Spleen (tissue), 11 donors: ENCODE measurements around the gene POU2AF3. TPM values are rescaled to one million over a fixed set of nuclear protein-coding genes. Genes with fewer than 3 reads are reported as not detected.

Experiments used
- DNase-seq: peaks from one replicate; pipeline ENCODE4 v3.0.0-alpha.2; 2020
- H3K27ac ChIP-seq, 8 donors: fragments of 200-600 bp; sonication (generic) in 7 of 8; 1 replicate in 4 of 8; 2 replicates in 4 of 8; pipeline versions ENCODE4 v1.5.0 to v1.8.0; 2016 to 2021; ENCODE audit warnings: inconsistent platforms in 4 of 8, mild to moderate bottlenecking in 4 of 8, moderate library complexity in 1 of 8
- H3K27me3 ChIP-seq, 7 donors: fragments of 200-600 bp; sonication (generic) in 6 of 7; replicated peaks in 1 of 7; 1 replicate in 4 of 7; 2 replicates in 3 of 7; pipeline versions ENCODE4 v1.5.0 to v1.8.0; 2016 to 2021; ENCODE audit warnings: inconsistent platforms in 3 of 7, mild to moderate bottlenecking in 1 of 7
- H3K36me3 ChIP-seq, 6 donors: fragments of 200-600 bp; sonication (generic) in 5 of 6; 1 replicate in 4 of 6; 2 replicates in 2 of 6; pipeline versions ENCODE4 v1.5.0 to v1.8.0; 2016 to 2021; ENCODE audit warnings: inconsistent platforms in 2 of 6
- H3K4me1 ChIP-seq, 6 donors: fragments of 200-600 bp; sonication (generic) in 5 of 6; 1 replicate in 3 of 6; 2 replicates in 3 of 6; pipeline versions ENCODE4 v1.5.0 to v1.8.0; 2016 to 2021; ENCODE audit warnings: inconsistent platforms in 3 of 6
- H3K4me3 ChIP-seq, 8 donors: fragments of 200-600 bp; sonication (generic) in 7 of 8; 1 replicate in 4 of 8; 2 replicates in 4 of 8; pipeline versions ENCODE4 v1.5.0 to v1.8.0; 2016 to 2021; ENCODE audit warnings: inconsistent platforms in 4 of 8, mild to moderate bottlenecking in 4 of 8, moderate library complexity in 2 of 8
- H3K9me3 ChIP-seq, 8 donors: fragments of 200-600 bp; sonication (generic) in 7 of 8; 1 replicate in 4 of 8; 2 replicates in 4 of 8; pipeline versions ENCODE4 v1.5.0 to v1.8.0; 2016 to 2021; ENCODE audit warnings: inconsistent platforms in 4 of 8
- CTCF ChIP-seq, 11 experiments: fragments of 200-600 bp in 7 of 11; fragments of 450-650 bp in 4 of 11; sonication (generic) in 4 of 11; IDR thresholded peaks in 8 of 11; conservative IDR thresholded peaks in 3 of 11; 1 replicate in 7 of 11; 2 replicates in 4 of 11; pipeline versions ENCODE4 v1.4.0 to v1.8.0; 2016 to 2021; ENCODE audit warnings: antibody characterized with exemption in 11 of 11, inconsistent platforms in 4 of 11, mild to moderate bottlenecking in 1 of 11
- POLR2A ChIP-seq, 3 donors: fragments of 450-650 bp; IDR thresholded peaks; one replicate each; pipeline ENCODE4 v1.5.1; 2017; ENCODE audit warnings: antibody characterized with exemption in 3 of 3, mild to moderate bottlenecking in 1 of 3
- POLR2AphosphoS5 ChIP-seq, 3 donors: sonication (generic); formaldehyde crosslinking; IDR thresholded peaks; one replicate each; pipeline ENCODE4 v1.5.1; 2017; ENCODE audit warnings: antibody characterized with exemption in 3 of 3
- WGBS, 5 donors: extraction: QIAGEN DNeasy Blood & Tissue Kit in 3 of 5; methylation state at CpG; one replicate each; pipeline versions ENCODE4 v1.1.5 to v1.1.7; 2013 to 2018; 5-methylcytosine and 5-hydroxymethylcytosine counted together
- intact Hi-C: fragments of 100-400 bp; cut with DNase I; formaldehyde crosslinking; loops from one replicate; pipeline ENCODE4 v1.15.0; 2023; ENCODE audit warnings: low total_unique reads
- polyA plus RNA-seq, 3 donors: library from polyadenylated mRNA; stranded (reverse); fragments of 200-250 nt; gene quantifications; one replicate each; pipeline ENCODE4 v1.2.1, GENCODE V29; 2013
- total RNA-seq, 7 donors: library from RNA; depleted of rRNA in 3 of 7; stranded (reverse); fragments of >200 nt in 3 of 7; fragmentation: NEBNext Ultra II Directional in 4 of 7; extraction: Animal tissue kit (Norgen Biotek cat#: 25700) in 4 of 7; gene quantifications; one replicate each; pipeline versions ENCODE4 v1.1.0 to v1.2.1, GENCODE V29; 2016 to 2021
- donor health status: healthy with polysubstance abuse.
- donor health status: DM: no; HTN: no; CAD: no; lungs with moderate emphysema.
- donor health status: DM: no; HTN: no; CAD: no.
- donor health status: Bipolar disorder and iron deficiency.
- donor health status: healthy.
- donor health status: DM: no; HTN: no; CAD: no.
- donor health status: DM: yes; HTN: yes; CAD: no.

The POU2AF3 gene
- total and polyA plus RNA-seq, 10 donors, result 0.30 to 2.0 (median 0.61) TPM; not detected in 3

- WGBS, 5 donors, result 79 to 92% (median 82%) methylated on average over 5 of the region's 5 CpGs
- Histone ChIP-seq H3K9me3 (no peaks in the 10 kb centered on the region), H3K27me3 (peaks cover 0 to 12% (median 1%) of the 10 kb centered on the region in 7 donors), H3K4me3 (no peak overlapping the region), H3K36me3 (no peaks in the 10 kb centered on the region), H3K4me1 (no peaks in the 10 kb centered on the region), H3K27ac (no peak overlapping the region)
- intact Hi-C loops, result no loop called here
- no peak for TF ChIP-seq CTCF (IDR thresholded peaks at IDR 0.05 in 8 of 11, conservative IDR thresholded peaks at IDR 0.05 in 3 of 11)
- no peak for DNase-seq
Observed at GRCh38 chr11:111305162-111305802, 6.9 kb downstream of the POU2AF3 start.

- Histone ChIP-seq H3K27me3 (peaks cover 0 to 7% (median 0%) of the 10 kb centered on the region in 7 donors), H3K36me3 (no peaks in the 10 kb centered on the region), H3K4me3 (no peak overlapping the region), H3K9me3 (no peaks in the 10 kb centered on the region), H3K4me1 (no peaks in the 10 kb centered on the region), H3K27ac (no peak overlapping the region)
- TF ChIP-seq CTCF (IDR thresholded peaks at IDR 0.05 in 8 of 11, conservative IDR thresholded peaks at IDR 0.05 in 3 of 11) (no peak), POLR2AphosphoS5 (IDR thresholded peaks at IDR 0.05) (no peak), POLR2A (IDR thresholded peaks at IDR 0.05) (no peak)
- no peak for DNase-seq
- intact Hi-C loops, result no loop called here
- WGBS, 5 donors, result 68 to 78% (median 70%) methylated on average over 4 of the region's 4 CpGs
Observed at GRCh38 chr11:111305876-111306275, 7.5 kb downstream of the POU2AF3 start.

DNA sequence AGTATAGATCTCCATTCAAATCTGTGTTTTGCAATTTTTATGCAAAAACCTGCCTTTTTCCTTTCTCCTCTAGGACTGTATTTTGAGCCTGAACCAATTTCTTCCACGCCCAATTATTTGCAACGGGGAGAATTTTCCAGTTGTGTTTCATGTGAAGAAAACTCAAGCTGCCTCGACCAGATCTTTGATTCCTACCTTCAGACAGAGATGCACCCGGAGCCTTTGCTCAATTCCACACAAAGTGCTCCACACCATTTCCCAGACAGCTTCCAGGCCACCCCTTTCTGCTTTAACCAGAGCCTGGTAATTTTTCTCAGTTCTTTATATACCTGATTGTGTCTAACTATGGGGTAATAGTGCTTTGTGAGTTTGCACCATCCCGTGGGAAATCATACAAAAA lies 8.0 kb downstream of the POU2AF3 start:
- no peak overlapping the region for H3K27ac ChIP-seq
- intact Hi-C loops, result no loop called here
- H3K36me3 ChIP-seq, result no peaks in the 10 kb centered on the region
- DNase-seq, result no peak
- no peak for TF ChIP-seq POLR2A (IDR thresholded peaks at IDR 0.05)
- TF ChIP-seq CTCF (IDR thresholded peaks at IDR 0.05 in 8 of 11, conservative IDR thresholded peaks at IDR 0.05 in 3 of 11), result no peak
- TF ChIP-seq POLR2AphosphoS5 (IDR thresholded peaks at IDR 0.05), result no peak
- no peaks in the 10 kb centered on the region for H3K9me3 ChIP-seq
- peaks cover 0 to 7% (median 0%) of the 10 kb centered on the region in 7 donors for H3K27me3 ChIP-seq
- no peak overlapping the region for H3K4me3 ChIP-seq
- 78 to 93% (median 84%) methylated on average over 5 of the region's 5 CpGs for WGBS, 5 donors
- no peaks in the 10 kb centered on the region for H3K4me1 ChIP-seq

GRCh38 chr11:111307472-111308108 lies 9.2 kb downstream of the POU2AF3 start:
- Histone ChIP-seq H3K4me3 (no peak overlapping the region), H3K4me1 (no peaks in the 10 kb centered on the region), H3K9me3 (no peaks in the 10 kb centered on the region), H3K36me3 (no peaks in the 10 kb centered on the region), H3K27me3 (peaks cover 0 to 7% (median 0%) of the 10 kb centered on the region in 7 donors), H3K27ac (no peak overlapping the region)
- WGBS, 5 donors, result 70 to 75% (median 73%) methylated on average over 3 of the region's 3 CpGs
- no peak for TF ChIP-seq CTCF (IDR thresholded peaks at IDR 0.05 in 8 of 11, conservative IDR thresholded peaks at IDR 0.05 in 3 of 11)
- TF ChIP-seq POLR2A (IDR thresholded peaks at IDR 0.05), result no peak
- no peak for TF ChIP-seq POLR2AphosphoS5 (IDR thresholded peaks at IDR 0.05)
- no peak for DNase-seq
- intact Hi-C loops, result no loop called here
